Measurements from ENCODE around the gene MYO15B.
"Not testable (repeated sequence)": the region's sequence is repeated elsewhere in the genome, so short reads cannot be mapped to it uniquely, and the experiment has no call there.

The MYO15B gene

GRCh38 chr17:75624714-75625345 lies 37.2 kb downstream of the MYO15B start:
- no peak for DNase-seq (ENCODE audit: low read depth)

DNA sequence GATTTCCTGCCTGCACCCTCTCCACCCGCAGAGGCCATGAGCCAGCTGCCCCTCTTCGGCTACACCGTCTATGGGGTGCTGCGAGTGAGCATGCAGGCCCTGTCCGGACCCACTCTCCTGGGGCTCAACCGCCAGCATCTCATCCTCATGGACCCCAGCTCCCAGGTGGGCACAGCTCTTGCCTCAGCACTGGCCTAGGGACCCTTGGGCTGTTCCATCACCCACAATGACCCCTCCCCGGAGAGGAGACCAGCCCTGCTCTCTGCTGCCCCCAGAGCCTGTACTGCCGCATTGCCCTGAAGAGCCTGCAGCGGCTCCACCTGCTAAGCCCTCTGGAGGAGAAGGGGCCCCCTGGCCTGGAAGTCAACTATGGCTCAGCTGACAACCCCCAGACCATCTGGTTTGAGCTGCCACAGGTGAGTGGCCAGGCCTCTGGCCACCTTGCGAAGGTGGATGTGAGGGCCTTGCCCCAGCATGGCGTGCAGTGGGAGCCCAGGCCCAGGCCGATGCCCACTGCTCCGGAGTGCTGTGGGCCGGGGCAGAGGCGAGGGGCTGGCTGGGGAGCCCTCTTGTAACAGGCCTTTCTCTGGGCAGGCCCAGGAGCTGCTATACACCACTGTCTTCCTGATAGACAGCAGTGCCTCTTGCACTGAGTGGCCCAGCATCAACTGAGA lies 38.4 kb downstream of the MYO15B start:
- DNase-seq (ENCODE audit: low read depth): no peak

- no peak for DNase-seq (ENCODE audit: low read depth)
These were observed 39.0 kb downstream of the MYO15B start for GRCh38 chr17:75626496-75627038.

DNA sequence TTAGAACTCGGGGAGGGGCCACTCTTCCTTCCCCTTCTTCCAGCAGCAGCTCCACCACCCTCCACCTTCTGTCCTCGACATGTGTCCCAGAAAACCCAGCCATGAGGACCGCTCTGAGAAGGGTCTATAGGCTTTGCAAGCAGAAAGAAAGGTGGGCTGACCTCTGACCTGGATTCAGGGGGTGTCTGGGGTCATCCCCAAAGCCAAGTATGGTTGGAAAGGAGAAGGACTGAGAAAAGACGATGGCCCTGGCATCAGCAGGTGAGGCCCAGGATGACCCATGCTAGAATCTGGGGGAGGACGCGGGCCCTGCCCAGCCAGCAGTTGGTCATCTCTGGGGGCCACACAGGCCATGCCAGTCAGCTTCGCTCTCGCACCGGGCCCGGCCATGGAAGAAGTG lies 39.5 kb downstream of the MYO15B start:
- no peak for DNase-seq (ENCODE audit: low read depth)

DNA sequence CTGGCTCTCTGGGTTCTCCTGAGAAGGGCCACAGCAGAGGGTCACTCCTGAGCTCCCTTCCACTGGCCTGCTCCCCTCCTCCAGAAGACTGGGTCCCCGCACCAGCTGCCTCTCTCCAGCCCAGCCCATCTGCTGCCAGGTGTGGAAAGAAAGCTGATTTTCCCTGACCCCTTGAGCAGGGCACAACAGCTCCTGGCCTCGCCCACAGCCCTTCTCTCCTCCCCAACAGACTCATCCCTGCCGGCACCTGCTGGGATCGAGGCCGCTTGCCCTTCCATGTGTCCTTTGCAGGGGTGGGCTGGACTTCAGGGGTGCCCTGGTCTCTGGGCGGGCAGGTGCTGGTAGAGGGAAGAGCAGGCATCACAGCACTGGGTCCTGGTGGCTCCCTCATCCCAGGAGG lies 40.8 kb downstream of the MYO15B start:
- DNase-seq (ENCODE audit: low read depth): no peak

DNA sequence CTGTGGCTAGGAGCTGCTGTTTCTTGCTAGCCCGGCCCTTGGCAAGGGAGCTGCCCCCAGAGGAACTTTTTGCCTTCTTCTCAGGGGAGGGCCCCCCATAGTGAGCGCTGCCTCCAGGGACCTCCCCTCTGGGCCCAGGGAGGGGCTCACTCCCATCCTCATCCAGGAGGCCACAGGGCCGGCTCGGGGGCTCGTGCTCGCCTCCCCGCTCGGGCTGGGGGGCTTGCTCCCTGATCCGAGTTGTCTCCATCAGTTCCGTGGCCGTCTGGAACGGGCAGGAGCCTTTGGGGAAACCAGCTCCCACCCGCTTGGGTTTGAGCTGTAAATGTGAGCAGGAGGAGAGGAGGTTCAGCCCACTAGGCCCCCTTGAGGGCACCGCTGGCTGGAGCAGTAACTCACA lies 41.6 kb downstream of the MYO15B start:
- no peak for DNase-seq (ENCODE audit: low read depth)

DNA sequence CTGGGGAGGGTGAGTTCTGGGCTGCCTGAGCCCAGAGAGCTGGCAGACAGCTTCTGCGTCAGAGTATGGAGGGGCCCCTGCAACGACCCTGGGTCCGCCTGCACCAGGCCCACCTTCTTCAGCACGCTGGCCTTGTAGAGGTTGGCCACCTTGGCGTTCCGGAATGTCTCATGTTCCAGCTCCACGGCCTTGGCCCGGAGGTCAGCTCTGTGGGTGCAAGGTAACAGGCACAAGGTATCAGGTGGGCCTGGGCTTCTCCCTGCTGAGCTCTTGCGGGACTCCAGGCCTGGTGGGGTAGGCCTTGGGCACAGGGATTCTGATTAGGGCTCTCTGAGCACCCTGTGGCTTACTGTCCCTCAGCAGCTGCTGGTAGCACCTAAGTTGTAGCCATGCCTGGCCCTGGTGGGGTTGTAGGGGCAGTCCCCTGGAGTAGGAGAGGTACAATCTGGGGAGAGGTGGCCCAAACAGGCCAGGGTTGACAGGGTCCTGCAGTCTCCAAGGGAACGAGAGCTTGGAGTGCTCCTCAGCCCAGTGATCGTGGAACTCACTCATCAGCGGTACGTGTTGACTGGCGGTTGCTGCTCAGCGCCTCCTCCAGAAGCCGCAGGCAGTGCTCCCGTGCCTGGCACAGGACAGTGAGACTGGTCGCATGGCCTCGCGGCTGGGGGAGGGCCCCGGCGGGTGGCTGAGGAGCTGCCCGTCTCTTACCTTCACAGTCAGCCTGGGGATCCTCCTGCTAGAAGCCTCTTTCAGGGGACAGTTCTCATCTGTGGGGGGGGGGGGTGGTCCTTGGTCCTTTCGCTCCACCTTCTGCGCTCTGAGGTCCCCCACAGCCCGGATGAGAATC lies 42.7 kb downstream of the MYO15B start:
- no peak for DNase-seq (ENCODE audit: low read depth)

DNA sequence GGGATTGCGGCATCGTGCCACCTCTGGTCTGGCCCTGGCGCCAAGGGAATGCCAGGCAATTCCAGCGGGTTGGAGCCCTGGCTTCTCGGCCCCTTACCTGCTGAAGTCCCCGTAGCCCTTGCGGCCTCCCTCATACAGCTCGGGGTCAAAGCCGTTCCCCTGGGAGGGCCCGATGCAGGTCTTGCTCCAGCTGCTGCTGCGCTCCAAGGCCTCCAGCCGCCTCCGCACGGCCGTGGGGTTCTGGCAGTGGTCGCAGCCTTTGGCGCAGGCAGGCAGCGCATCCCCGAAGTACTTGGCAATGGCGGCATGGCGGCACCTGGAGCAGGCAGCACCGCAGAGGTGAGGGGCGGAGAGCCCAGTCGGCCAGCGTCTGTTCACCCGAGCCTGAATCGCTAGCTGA lies 43.8 kb downstream of the MYO15B start:
- no peak for DNase-seq (ENCODE audit: low read depth)

GRCh38 chr17:75632428-75632827 lies 44.8 kb downstream of the MYO15B start:
- DNase-seq (ENCODE audit: low read depth): no peak

GRCh38 chr17:75632863-75633485 lies 45.4 kb downstream of the MYO15B start, which contains the start of gene SMIM5:
TSS of gene SMIM5 (plus strand) at chr17:75633434. CDS start at chr17:75640202, 6,768 bp downstream.
- peak; percentile 68 for DNase-seq (ENCODE audit: low read depth)

GRCh38 chr17:75633486-75634375 lies 46.1 kb downstream of the MYO15B start:
- peak; percentile 34 for DNase-seq (ENCODE audit: low read depth)

DNA sequence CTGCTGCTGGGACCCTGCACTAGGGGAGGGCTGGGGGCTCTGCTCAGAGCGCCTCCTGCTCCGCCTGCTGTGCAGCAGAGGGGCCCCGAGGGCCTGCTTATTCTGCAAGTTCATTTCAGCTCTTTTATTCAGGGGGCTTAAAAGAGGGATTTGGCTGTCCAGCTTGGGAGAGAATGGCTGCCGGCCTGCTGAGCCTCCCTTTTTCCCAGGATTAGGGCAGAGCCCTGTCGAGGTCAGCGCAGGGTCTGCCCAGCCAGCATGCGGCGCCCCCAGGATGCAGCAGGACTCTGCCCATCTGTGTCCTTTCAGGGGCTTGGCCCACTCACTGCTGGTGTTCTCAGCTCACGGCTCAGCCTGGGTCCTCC lies 46.8 kb downstream of the MYO15B start:
- no peak for DNase-seq (ENCODE audit: low read depth)

GRCh38 chr17:75634754-75635609 lies 47.4 kb downstream of the MYO15B start:
- no peak for DNase-seq (ENCODE audit: low read depth)

DNA sequence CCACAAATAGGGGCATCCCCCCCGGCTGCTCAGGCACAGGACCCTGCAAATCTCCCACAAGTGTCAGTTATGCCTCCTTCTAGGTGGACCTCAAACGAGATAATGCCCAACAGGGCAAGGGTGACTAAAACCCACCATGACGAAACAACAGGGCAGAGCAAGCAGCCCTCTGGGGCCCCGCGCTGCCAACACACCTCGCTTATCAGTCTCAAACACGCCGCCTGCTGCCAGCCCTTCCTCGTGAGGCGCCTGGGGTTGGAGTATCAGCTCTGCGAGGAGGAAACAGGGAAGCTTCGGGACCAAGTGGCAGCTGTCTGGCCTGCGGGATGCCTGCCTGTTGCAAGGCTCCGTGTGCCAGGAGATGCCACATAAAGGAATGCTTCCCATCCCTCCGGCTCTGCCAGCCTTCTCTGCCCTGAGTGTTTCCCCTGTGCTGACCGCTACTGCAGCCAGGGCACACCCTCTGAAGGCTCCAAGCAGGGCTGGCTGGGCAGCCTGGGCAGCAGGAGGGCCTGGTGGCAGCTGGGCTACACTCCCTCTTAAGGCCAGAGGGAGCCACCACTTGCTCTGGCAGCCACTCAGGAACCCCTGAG lies 48.1 kb downstream of the MYO15B start:
- no peak for DNase-seq (ENCODE audit: low read depth)

GRCh38 chr17:75636381-75637142 lies 49.0 kb downstream of the MYO15B start:
- no peak for DNase-seq (ENCODE audit: low read depth)

- DNase-seq (ENCODE audit: low read depth): no peak
These were observed 49.5 kb downstream of the MYO15B start for GRCh38 chr17:75637143-75637538.

- no peak for DNase-seq (ENCODE audit: low read depth)
These were observed 50.0 kb downstream of the MYO15B start for GRCh38 chr17:75637551-75637950.

- not testable (repeated sequence) for DNase-seq (ENCODE audit: low read depth)
These were observed 50.4 kb downstream of the MYO15B start for GRCh38 chr17:75638039-75638438.

- no peak for DNase-seq (ENCODE audit: low read depth)
These were observed 51.3 kb downstream of the MYO15B start for GRCh38 chr17:75638893-75639292.

Data from stimulated activated CD8-positive, alpha-beta memory T cell treated with anti-CD3 and anti-CD28 coated beads, Interleukin-12 subunit alpha, Interleukin-12 subunit beta, amount 100 ng/mL, for 1 hour (primary cell).